ENCODE measurements around the gene NME3.

DNA sequence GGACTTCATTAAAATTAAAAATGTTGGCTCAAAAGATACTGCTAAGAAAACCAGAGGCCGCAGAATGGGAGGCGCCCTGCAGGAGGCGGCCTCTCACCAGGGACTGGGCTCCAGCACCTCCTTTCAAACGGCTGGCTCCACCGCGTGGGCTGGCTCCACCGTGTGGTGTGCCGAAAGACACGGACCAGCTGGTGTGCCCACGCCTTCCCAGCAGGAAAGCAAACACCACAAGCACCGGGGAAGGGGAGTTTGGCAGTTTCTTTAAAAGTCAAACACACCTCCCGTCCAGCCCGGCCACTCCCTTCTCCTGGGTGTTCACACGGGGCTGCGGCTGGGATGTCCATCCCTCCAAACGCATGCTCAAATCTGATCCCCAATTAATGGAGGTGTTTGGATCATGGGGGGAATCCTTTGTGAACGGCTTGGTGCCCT lies 41.4 kb upstream of the NME3 start:
- no peak for TF ChIP-seq SUZ12 (IDR thresholded peaks at IDR 0.05; ENCODE audit: low read depth, low read length)
- TF ChIP-seq, protein P1, sequence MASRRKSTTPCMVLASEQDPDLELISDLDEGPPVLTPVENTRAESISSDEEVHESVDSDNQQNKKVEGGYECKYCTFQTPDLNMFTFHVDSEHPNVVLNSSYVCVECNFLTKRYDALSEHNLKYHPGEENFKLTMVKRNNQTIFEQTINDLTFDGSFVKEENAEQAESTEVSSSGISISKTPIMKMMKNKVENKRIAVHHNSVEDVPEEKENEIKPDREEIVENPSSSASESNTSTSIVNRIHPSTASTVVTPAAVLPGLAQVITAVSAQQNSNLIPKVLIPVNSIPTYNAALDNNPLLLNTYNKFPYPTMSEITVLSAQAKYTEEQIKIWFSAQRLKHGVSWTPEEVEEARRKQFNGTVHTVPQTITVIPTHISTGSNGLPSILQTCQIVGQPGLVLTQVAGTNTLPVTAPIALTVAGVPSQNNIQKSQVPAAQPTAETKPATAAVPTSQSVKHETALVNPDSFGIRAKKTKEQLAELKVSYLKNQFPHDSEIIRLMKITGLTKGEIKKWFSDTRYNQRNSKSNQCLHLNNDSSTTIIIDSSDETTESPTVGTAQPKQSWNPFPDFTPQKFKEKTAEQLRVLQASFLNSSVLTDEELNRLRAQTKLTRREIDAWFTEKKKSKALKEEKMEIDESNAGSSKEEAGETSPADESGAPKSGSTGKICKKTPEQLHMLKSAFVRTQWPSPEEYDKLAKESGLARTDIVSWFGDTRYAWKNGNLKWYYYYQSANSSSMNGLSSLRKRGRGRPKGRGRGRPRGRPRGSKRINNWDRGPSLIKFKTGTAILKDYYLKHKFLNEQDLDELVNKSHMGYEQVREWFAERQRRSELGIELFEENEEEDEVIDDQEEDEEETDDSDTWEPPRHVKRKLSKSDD (CRISPR knock-in tag; IDR thresholded peaks at IDR 0.05; ENCODE audit: low read depth): no peak
- TF ChIP-seq NFE2L2 (IDR thresholded peaks at IDR 0.05; ENCODE audit: low read length): no peak
- TF ChIP-seq, protein P2, sequence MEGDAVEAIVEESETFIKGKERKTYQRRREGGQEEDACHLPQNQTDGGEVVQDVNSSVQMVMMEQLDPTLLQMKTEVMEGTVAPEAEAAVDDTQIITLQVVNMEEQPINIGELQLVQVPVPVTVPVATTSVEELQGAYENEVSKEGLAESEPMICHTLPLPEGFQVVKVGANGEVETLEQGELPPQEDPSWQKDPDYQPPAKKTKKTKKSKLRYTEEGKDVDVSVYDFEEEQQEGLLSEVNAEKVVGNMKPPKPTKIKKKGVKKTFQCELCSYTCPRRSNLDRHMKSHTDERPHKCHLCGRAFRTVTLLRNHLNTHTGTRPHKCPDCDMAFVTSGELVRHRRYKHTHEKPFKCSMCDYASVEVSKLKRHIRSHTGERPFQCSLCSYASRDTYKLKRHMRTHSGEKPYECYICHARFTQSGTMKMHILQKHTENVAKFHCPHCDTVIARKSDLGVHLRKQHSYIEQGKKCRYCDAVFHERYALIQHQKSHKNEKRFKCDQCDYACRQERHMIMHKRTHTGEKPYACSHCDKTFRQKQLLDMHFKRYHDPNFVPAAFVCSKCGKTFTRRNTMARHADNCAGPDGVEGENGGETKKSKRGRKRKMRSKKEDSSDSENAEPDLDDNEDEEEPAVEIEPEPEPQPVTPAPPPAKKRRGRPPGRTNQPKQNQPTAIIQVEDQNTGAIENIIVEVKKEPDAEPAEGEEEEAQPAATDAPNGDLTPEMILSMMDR (CRISPR knock-in tag; IDR thresholded peaks at IDR 0.05): peak; percentile 91
- no peak for TF ChIP-seq ETV6 (CRISPR knock-in tag; conservative IDR thresholded peaks at IDR 0.05)
- TF ChIP-seq MTA3 (CRISPR knock-in tag; IDR thresholded peaks at IDR 0.05): no peak
- TF ChIP-seq SP1 (IDR thresholded peaks at IDR 0.05): no peak
- TF ChIP-seq SP1 (CRISPR knock-in tag; IDR thresholded peaks at IDR 0.05): no peak
- TF ChIP-seq KAT2B (IDR thresholded peaks at IDR 0.05; ENCODE audit: borderline replicate concordance, low read depth, low read length): no peak
- no peak for TF ChIP-seq TCF7L2 (IDR thresholded peaks at IDR 0.05; ENCODE audit: low read depth, low read length)
- TF ChIP-seq MXD4 (CRISPR knock-in tag; IDR thresholded peaks at IDR 0.05): no peak
- no peak for TF ChIP-seq EP300 (IDR thresholded peaks at IDR 0.05; ENCODE audit: low read depth in 2 of 2, low read length in 2 of 2)
- TF ChIP-seq EP300 (CRISPR knock-in tag; IDR thresholded peaks at IDR 0.05; ENCODE audit: borderline replicate concordance): no peak
- TF ChIP-seq POLR2A (IDR thresholded peaks at IDR 0.05; ENCODE audit: insufficient read depth in 1 of 2, low read depth in 2 of 2, low read length in 2 of 2): no peak

Data from HepG2 (cell line).